ENCODE results near the gene CC2D1A. TPM values are rescaled to one million over a fixed set of nuclear protein-coding genes. Genes with fewer than 3 reads are reported as not detected.

Gene CC2D1A
- 10.8 and 15.3 TPM in 2 replicates for total RNA-seq (2014; rRNA removed; shearing (Covaris generic))

DNA sequence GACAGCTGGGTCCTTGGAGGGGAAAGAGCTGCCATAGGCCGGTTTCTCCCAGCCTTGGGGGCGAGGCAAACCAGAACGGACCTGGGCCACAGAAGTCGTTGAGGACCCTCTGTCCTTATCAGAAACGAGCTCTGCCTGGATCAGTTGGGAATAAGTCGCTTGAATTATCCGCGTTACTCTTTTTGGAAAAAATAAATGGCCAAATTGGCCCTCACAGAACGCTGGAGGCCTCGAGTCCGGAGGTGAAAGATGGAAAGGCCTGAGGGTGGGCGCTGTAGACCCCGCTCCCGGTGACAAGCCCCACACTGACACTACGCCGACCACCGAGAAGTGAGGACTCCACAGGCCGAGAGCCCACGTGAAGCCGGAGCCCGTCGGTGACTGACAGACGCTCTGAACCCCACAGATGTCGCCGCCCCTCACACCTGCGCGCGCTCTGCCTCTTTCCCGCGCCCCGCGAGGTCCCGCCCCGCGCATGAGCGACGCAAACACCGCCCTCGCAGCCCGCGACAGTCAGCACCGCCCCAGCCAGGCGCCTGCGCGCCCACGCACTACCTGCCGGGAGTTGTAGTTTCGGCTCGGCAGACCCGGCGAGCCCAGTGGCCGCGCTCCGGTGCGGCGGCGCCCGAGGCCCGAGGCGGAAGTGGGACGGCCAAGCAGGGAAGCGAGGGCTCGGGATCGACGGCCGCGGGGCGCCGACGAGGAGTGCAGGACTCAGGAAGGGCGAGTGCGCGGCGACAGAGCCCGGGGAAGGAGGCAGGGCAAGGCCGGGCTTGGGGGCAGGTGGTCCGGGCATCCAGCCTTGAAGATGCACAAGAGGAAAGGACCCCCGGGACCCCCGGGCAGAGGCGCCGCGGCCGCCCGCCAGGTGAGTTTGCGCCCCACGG, at the start of gene CC2D1A, which contains the start of gene BRME1:
Gene CC2D1A, plus strand, starts transcription at position 568 of the 887 bp plus-strand sequence. Its CDS starts 241 bp downstream, at position 809.
Gene BRME1, minus strand, starts transcription at position 484 of the 887 bp plus-strand sequence. CDS start 1,225 bp downstream, outside the sequence.
- H3K27ac ChIP-seq: peak within 1 kb of the TSS; percentile 60
- peak within 1 kb of the TSS; percentile 87 for H3K4me3 ChIP-seq
- H3K4me1 ChIP-seq: peaks cover 4% of the 10 kb centered on the region; the same call in 1 of the 2 replicates
- peak; percentile 88 to 92 for DNase-seq
- no peaks in the 10 kb centered on the region for H3K27me3 ChIP-seq
- H3K9me3 ChIP-seq (replicated peaks): no peaks in the 10 kb centered on the region
- H3K36me3 ChIP-seq: no peaks in the 10 kb centered on the region

DNA sequence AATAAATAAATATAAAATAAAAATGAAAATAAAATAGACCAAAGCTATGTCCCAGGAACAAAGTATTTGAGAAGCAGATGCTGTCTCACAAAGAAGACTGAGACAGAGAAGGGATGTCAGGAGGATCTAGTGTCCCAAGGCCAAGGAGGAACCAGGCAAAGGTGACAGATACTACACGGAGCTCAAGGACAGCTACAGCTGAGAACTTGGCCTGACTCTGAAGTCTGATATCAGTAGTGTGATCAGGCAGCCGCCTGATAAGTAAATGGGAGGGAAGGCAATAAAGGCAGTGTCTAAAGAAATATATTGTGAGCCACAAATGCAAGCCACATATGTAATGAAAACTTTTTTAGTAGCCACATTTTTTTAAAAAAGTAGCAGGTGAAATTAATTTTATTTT, 49.5 kb upstream of the CC2D1A start:
- no peak overlapping the region for H3K4me3 ChIP-seq
- H3K27me3 ChIP-seq: no peaks in the 10 kb centered on the region
- H3K36me3 ChIP-seq: no peaks in the 10 kb centered on the region
- H3K4me1 ChIP-seq: peaks cover 24% of the 10 kb centered on the region
- no peak for DNase-seq
- H3K9me3 ChIP-seq (replicated peaks): no peaks in the 10 kb centered on the region
- H3K27ac ChIP-seq: no peak overlapping the region

DNA sequence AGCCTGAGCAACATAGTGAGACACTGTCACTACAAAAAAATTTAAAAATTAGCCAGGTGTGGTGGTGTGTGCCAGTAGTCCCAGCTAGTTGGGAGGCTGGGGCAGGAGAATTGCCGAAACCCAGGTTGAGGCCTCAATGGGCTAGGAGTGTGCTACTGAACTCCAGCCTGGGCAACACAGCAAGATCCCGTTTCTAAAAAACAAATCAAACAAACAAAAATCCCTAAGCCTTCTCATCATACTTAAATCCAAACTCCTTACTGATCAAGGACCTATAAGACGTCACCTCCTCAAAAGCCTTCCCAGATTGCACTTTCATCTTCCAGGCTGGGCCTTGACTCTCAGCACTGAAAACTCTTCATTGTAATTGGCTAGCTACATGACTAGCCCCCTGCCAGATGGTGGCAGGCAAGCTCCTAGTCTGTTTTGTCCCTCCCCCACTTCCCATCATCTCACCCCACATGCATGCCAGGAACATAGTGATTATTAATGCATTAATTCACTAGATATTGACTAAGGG, 46.6 kb upstream of the CC2D1A start:
- peaks cover 17% of the 10 kb centered on the region; the same call in 1 of the 2 replicates for H3K4me1 ChIP-seq
- H3K4me3 ChIP-seq: no peak overlapping the region

DNA sequence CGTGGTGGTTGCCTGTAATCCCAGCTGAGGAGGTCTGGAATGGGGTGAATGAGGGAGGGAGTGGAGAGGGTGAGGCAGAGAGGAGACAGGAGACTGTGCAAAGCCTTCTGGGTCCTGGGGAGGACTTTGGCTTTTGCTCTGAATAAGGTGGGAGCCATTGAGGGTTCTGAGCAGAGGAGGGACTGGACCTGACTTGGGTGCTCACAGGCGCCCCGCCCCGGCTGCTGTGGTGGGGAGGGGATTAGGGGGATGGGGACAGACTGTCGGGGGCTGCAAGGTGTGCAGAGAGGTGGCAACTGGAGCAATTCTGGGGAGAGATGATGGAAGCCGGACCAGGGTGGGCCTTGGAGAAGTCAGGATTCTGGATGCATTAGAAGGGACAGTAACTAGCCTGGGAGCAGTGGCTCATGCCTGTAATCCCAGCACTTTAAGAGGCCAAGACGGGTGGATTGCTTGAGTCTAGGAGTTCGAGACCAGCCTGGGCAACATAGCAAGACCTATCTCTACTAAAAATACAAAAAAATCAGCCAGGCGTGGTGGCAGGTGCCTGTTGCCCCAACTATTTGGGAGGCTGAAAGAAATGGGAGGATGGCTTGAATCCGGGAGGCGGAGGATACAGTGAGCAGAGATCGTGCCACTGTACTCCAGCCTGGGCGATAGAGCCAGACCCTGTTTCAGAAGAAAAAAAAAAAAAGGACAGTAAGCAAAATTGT, 45.2 kb upstream of the CC2D1A start:
- Histone ChIP-seq H3K36me3 (no peaks in the 10 kb centered on the region), H3K4me1 (peaks cover 17% of the 10 kb centered on the region; the same call in 1 of the 2 replicates), H3K4me3 (peak overlapping the region; percentile 55), H3K9me3 (replicated peaks) (no peaks in the 10 kb centered on the region), H3K27ac (peak overlapping the region; percentile 97), H3K27me3 (no peaks in the 10 kb centered on the region)
- DNase-seq: peak; percentile 36 to 45

More for the DNA sequence above, 46.6 kb upstream of the CC2D1A start:
- Histone ChIP-seq H3K36me3 (no peaks in the 10 kb centered on the region), H3K9me3 (replicated peaks) (no peaks in the 10 kb centered on the region), H3K27me3 (no peaks in the 10 kb centered on the region), H3K27ac (no peak overlapping the region)
- DNase-seq: peak; percentile 40 to 53

DNA sequence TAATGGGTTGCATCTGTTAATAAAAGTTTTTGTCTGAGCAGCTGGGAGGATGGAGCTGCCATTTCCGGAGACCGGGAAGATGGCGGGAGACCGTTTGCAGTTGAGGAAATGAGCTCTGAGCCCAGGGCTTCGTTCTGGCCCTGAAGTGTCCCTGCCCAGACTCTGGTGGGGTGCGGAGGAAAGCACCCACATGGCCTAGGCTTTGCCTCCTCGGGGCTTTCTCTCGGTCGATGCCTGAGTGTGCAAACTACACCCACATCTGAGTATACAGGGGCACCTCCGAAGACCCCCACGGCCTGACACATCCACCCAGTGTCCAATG, 44.6 kb upstream of the CC2D1A start:
- Histone ChIP-seq H3K9me3 (replicated peaks) (no peaks in the 10 kb centered on the region), H3K4me3 (peak overlapping the region; percentile 55), H3K36me3 (no peaks in the 10 kb centered on the region), H3K27me3 (no peaks in the 10 kb centered on the region), H3K4me1 (peaks cover 20% of the 10 kb centered on the region; the same call in 1 of the 2 replicates), H3K27ac (peak overlapping the region; percentile 97)
- peak; percentile 71 to 79 for DNase-seq

DNA sequence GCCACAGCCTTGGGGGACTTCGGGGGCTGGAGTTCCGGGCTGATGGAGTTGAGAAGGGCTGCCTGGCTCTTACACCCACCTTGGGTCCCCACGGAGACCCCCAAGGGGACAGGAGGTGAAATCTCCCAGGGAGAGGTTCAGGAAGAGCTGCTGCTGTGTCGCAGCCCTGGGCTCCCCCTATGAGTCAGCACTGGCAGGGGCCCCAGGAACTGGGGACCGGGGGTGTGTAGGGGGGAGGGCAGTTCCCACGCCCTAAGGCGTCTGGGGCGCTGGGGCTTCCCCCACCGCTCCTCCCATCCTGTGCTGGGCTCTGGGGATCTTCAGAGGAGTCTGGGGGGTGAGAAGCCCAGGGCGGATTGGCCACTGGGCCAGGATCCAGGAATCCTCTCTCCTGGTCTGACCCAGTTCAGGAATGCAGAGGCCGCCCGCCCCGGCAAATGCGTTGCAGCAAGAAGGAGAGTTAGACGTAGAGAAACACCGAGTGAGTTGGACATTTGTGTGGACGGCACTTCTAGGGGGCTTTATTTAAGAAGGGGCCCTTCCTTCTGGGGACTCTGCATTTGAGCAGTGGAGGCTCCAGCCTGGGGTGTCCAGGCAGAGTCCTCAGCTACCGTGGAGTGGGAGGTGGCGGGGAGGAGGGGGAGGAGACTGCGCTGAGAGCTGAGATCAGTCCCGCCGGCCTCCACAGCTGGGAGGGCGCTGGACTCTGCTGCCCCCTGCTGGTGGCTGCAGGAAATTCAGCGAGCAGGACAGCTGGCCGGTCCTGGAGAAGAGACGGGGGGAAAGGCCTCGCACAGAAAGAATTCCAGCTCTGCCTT, 44.1 kb upstream of the CC2D1A start:
- H3K4me1 ChIP-seq: peaks cover 21% of the 10 kb centered on the region; the same call in 1 of the 2 replicates
- no peaks in the 10 kb centered on the region for H3K9me3 ChIP-seq (replicated peaks)
- peak overlapping the region; percentile 55 for H3K4me3 ChIP-seq
- H3K36me3 ChIP-seq: no peaks in the 10 kb centered on the region
- peak; percentile 98 for DNase-seq
- no peaks in the 10 kb centered on the region for H3K27me3 ChIP-seq
- peak overlapping the region; percentile 97 for H3K27ac ChIP-seq

DNA sequence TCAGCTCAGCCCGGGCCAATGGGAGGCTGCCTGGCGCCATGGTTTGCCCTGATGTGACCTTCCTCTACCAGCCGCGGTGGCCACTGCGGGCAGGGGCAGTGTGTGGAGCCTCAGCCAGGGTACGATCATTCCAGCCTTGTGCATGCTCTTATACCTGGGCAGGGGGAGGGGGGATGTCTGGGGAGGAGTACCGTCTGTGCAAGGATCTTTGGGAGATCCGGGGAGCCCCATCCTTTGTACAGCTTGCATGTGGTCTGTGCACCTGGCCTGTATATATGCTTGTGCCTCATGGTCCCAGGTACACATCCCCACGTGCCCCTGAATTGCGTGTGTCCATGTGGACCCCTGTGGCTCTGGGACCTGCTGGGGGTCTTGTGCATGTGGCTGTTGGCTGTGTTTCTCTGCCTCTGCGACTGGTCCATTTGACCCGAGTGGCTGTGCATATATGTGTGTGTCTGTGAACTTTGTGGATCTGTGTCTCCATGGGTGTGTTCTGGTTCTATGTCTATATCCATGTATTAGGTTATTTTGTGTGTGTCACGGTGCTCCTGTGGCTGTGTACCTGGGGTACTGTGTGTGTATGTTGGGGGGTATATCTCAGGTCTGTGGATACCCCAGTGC, 41.8 kb upstream of the CC2D1A start:
- H3K36me3 ChIP-seq: no peaks in the 10 kb centered on the region
- H3K27ac ChIP-seq: peak overlapping the region; percentile 29; the same call in 1 of the 2 replicates
- no peaks in the 10 kb centered on the region for H3K27me3 ChIP-seq
- DNase-seq: peak; percentile 54
- no peaks in the 10 kb centered on the region for H3K9me3 ChIP-seq (replicated peaks)
- H3K4me3 ChIP-seq: peak overlapping the region; percentile 72
- peaks cover 21% of the 10 kb centered on the region; the same call in 1 of the 2 replicates for H3K4me1 ChIP-seq

DNA sequence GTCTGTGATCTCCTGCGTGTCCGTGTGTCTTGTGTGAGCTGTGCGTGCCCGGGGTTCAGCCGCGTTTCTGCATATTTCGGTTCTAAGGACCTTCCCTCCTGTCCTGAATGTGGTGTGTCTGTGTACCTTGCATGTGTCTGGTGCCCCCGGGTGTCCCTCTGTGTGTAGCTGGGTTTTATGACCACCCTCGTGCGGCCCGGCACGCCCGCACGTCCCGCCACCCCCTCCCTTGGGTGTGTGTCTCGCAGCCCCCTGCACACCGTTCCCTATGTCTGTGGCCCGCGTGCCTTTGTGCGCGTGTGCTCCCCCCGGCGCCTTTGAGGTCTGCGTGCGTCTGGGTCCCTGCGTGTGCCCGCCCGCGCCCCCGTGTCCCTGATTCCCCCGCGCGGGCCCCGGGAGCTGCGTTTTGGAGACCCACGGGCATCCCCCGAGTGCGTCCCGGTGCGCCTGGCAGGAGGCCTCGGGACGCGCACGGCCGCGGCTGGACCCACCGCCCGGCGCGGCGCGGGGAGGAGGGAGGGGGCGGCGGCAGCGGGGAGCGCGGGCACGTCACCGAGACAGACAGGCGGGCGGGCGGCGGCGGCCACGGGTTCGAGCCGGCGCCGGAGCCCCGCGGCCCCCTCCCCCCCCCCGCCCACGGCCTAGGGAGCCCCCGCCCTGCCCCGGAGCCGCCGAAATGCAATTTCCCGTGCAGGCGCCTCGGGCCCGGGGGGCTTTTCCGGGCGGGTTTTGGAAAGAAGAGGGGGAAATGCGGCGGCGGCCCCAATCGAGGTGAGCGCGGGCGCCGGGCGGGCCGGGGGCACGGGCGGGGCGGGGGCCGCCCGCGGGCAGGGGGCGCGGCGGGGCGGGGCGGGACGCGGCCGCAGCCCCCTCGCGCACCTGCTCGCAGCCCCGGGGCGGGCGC, 41.1 kb upstream of the CC2D1A start:
- Histone ChIP-seq H3K4me3 (peak overlapping the region; percentile 72), H3K27ac (peak overlapping the region; percentile 29; the same call in 1 of the 2 replicates), H3K9me3 (replicated peaks) (no peaks in the 10 kb centered on the region), H3K36me3 (no peaks in the 10 kb centered on the region), H3K4me1 (peaks cover 21% of the 10 kb centered on the region; the same call in 1 of the 2 replicates), H3K27me3 (no peaks in the 10 kb centered on the region)
- peak; percentile 45 to 51 for DNase-seq

DNA sequence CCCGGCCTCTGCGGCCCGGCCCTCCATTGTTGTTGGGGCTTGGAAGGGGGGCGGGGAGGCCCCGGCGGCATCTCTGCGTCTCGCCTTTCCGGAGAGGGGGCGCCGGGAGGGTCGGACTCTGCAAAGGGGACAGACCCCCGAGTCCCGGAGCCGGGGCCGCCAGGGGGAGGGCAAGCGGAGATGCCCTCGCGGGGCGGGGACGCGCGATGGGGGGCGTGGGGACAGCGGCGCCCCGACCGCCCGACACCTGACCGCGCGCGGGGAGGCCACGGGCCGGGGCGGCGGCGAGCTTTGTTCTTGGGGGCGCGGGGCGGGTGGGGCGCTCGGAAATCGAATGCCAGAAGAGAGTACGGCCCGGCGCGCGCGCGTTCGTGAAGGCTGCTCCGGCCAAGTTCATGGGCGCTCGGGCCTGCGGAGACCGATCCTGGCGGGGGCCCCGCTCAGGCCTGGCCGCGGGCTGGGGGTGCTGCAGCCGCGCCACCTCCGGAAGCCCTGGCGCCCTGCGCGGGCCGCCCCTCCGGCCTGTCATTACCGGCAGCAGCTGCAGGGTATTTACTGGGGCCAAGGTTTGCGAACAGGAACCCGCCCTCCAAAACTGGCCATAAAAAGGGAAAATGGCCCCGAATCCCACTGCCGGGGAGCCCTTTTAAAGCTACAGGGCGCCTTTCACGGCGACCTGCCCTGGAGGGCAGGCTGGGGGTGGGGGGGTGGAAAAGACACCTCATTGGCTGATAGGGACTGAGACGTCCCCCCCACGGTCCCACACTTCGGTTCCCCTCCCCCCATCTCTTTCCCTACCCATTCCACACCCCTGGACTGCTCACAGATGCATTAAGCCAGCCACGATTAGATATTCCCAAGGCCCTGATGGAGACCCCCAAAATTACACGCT, 40.2 kb upstream of the CC2D1A start:
- peak overlapping the region; percentile 47 for H3K27ac ChIP-seq
- peak; percentile 78 to 81 for DNase-seq
- peaks cover 18% of the 10 kb centered on the region for H3K4me1 ChIP-seq
- H3K27me3 ChIP-seq: no peaks in the 10 kb centered on the region
- H3K9me3 ChIP-seq (replicated peaks): no peaks in the 10 kb centered on the region
- H3K36me3 ChIP-seq: no peaks in the 10 kb centered on the region
- peak overlapping the region; percentile 72 for H3K4me3 ChIP-seq

DNA sequence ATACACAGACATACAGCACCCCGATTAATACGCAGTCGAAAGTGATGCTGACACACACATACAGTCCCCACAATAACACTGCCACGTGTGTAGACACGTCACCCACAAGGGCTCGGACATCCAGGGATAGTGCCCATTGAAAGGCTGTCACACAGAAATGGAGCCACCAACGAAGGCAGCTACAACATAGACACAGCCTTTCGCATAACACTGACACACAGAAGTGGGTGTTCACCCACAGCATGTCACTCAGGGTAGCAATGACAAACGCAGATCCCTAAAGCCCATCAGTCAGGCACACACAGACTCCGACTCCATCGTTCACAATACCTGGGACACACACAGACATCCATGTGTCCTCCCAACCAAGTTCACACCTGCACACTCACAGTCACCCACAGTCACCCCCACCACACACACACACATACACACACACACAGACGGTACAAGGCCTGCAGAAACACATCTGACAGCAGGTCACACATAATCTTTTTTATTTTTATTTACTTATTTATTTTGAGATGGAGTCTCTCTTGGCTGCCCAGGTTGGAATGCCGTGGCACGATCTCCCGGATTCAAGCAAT, 39.4 kb upstream of the CC2D1A start:
- Histone ChIP-seq H3K27me3 (no peaks in the 10 kb centered on the region), H3K27ac (peak overlapping the region; percentile 47; the same call in 1 of the 2 replicates), H3K9me3 (replicated peaks) (no peaks in the 10 kb centered on the region), H3K4me1 (peaks cover 22% of the 10 kb centered on the region), H3K4me3 (peak overlapping the region; percentile 72), H3K36me3 (no peaks in the 10 kb centered on the region)
- DNase-seq: no peak

DNA sequence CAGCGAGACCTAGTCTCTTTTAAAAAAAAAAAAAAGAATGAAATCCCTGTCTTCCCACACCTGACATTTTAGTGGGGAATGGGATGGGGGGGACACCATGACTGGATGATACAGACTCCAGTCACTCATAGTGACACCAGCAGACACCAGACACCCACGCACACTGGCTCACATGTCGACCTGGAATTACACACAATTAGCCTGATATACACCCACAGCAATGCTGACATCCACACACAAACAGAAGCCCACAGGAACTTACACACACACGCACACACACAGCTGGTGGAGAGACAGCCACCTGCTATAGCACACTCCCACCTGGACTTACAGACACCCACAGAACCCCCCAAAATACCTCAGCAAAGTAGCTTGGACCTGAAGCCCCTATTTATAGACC, 37.3 kb upstream of the CC2D1A start:
- Histone ChIP-seq H3K4me1 (peaks cover 23% of the 10 kb centered on the region), H3K27ac (no peak overlapping the region), H3K4me3 (no peak overlapping the region), H3K9me3 (replicated peaks) (no peaks in the 10 kb centered on the region), H3K27me3 (no peaks in the 10 kb centered on the region), H3K36me3 (no peaks in the 10 kb centered on the region)
- DNase-seq: no peak

DNA sequence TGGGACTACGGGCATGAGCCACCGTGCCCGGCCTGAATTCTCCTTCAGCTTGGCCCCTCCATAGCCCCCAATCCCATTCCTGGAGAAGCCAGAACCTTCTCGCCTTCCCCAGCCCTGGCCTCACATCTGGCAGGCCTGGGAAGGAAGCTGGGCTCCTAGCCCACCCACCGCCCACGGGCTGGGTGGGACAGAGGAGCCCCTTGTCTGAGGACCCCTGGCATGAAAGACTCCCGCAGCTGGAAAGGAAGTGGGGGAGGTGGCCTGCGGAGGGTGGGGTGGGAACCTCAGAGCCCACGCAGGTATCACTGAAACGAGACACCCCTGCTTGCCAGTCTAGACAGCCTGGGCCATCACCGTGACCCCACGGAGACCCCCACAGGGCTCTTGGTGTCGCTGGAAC, 36.7 kb upstream of the CC2D1A start:
- Histone ChIP-seq H3K27ac (no peak overlapping the region), H3K4me1 (peaks cover 17% of the 10 kb centered on the region), H3K27me3 (no peaks in the 10 kb centered on the region), H3K9me3 (replicated peaks) (no peaks in the 10 kb centered on the region), H3K36me3 (no peaks in the 10 kb centered on the region), H3K4me3 (no peak overlapping the region)
- DNase-seq: no peak
